Breast epithelium (tissue), 4 donors: ENCODE data around the gene NTNG1. TPM values are rescaled to one million over a fixed set of nuclear protein-coding genes. Genes with fewer than 3 reads are reported as not detected.

Source experiments
- DNase-seq, 2 donors: peaks; one replicate each; pipeline ENCODE4 v3.0.0-alpha.2; 2019; ENCODE audit warnings: low spot score in 2 of 2
- H3K27ac ChIP-seq, 2 donors: fragments of 200-600 bp; sonication (generic) in 1 of 2; one replicate each; pipeline ENCODE4 v1.5.1; 2016 to 2019; ENCODE audit warnings: mild to moderate bottlenecking in 1 of 2
- H3K27me3 ChIP-seq, 2 donors: fragments of 200-600 bp; sonication (generic) in 1 of 2; one replicate each; pipeline versions ENCODE4 v1.5.1 to v1.6.0; 2017 to 2019; ENCODE audit warnings: control low read depth in 1 of 2, mild to moderate bottlenecking in 1 of 2
- H3K36me3 ChIP-seq: fragments of 200-600 bp; one replicate; pipeline ENCODE4 v1.5.1; 2019
- H3K4me1 ChIP-seq, 2 donors: fragments of 200-600 bp; sonication (generic); one replicate each; pipeline ENCODE4 v1.5.1; 2016 to 2019; ENCODE audit warnings: control low read depth in 1 of 2
- H3K4me3 ChIP-seq, 3 donors: fragments of 200-600 bp; sonication (generic); 1 replicate in 2 of 3; 2 replicates in 1 of 3; pipeline ENCODE4 v1.5.1; 2016 to 2019; ENCODE audit warnings: mild to moderate bottlenecking in 3 of 3, moderate library complexity in 2 of 3
- H3K9me3 ChIP-seq, 2 donors: fragments of 200-600 bp; sonication (generic) in 1 of 2; one replicate each; pipeline ENCODE4 v1.5.1; 2016 to 2019; ENCODE audit warnings: control low read depth in 1 of 2
- CTCF ChIP-seq, 3 donors: fragments of 450-650 bp; IDR thresholded peaks; one replicate each; pipeline ENCODE4 v1.5.1; 2016 to 2017; ENCODE audit warnings: antibody characterized with exemption in 3 of 3, mild to moderate bottlenecking in 3 of 3, moderate library complexity in 3 of 3
- POLR2A ChIP-seq: fragments of 450-650 bp; IDR thresholded peaks from one replicate; pipeline ENCODE4 v1.6.1; 2016; ENCODE audit warnings: antibody characterized with exemption, mild to moderate bottlenecking, moderate library complexity
- POLR2AphosphoS5 ChIP-seq, 3 donors: sonication (generic); formaldehyde crosslinking; IDR thresholded peaks; one replicate each; pipeline ENCODE4 v1.6.1; 2017; ENCODE audit warnings: antibody characterized with exemption in 3 of 3
- intact Hi-C: fragments of 100-400 bp; cut with DNase I; formaldehyde crosslinking; loops from one replicate; pipeline ENCODE4 v1.15.1; 2023; ENCODE audit warnings: low total_unique reads
- total RNA-seq, 3 donors: library from RNA; depleted of rRNA; stranded (reverse); fragments of >200 nt; gene quantifications; one replicate each; pipeline ENCODE4 v1.1.0, GENCODE V29; 2016

Gene NTNG1
- total RNA-seq, 3 donors from 2014 or later, result 0.32 to 5.7 (median 0.98) TPM

GRCh38 chr1:107407011-107407410 lies 266.2 kb downstream of the NTNG1 start:
- Histone ChIP-seq H3K36me3 (no peaks in the 10 kb centered on the region), H3K9me3 (no peaks in the 10 kb centered on the region), H3K4me3 (no peak overlapping the region), H3K4me1 (no peaks in the 10 kb centered on the region), H3K27me3 (no peaks in the 10 kb centered on the region), H3K27ac (no peak overlapping the region)
- TF ChIP-seq CTCF (IDR thresholded peaks at IDR 0.05) (no peak), POLR2AphosphoS5 (IDR thresholded peaks at IDR 0.05) (no peak), POLR2A (no peak)
- intact Hi-C loops, result no loop called here
- no peak for DNase-seq

- no peak for DNase-seq
- Histone ChIP-seq H3K9me3 (no peaks in the 10 kb centered on the region), H3K4me1 (no peaks in the 10 kb centered on the region), H3K27me3 (no peaks in the 10 kb centered on the region), H3K27ac (no peak overlapping the region), H3K36me3 (no peaks in the 10 kb centered on the region), H3K4me3 (no peak overlapping the region)
- no peak for TF ChIP-seq POLR2AphosphoS5 (IDR thresholded peaks at IDR 0.05)
- TF ChIP-seq POLR2A, result no peak
- no peak for TF ChIP-seq CTCF (IDR thresholded peaks at IDR 0.05)
- intact Hi-C loops, result no loop called here
Observed at GRCh38 chr1:107413546-107413945, 272.7 kb downstream of the NTNG1 start.

GRCh38 chr1:107413951-107414350 lies 273.1 kb downstream of the NTNG1 start:
- H3K27ac ChIP-seq, result no peak overlapping the region
- H3K4me1 ChIP-seq, result no peaks in the 10 kb centered on the region
- intact Hi-C loops, result no loop called here
- H3K36me3 ChIP-seq, result no peaks in the 10 kb centered on the region
- no peak for DNase-seq
- H3K27me3 ChIP-seq, result no peaks in the 10 kb centered on the region
- TF ChIP-seq POLR2A, result no peak
- TF ChIP-seq CTCF (IDR thresholded peaks at IDR 0.05), result no peak
- no peak for TF ChIP-seq POLR2AphosphoS5 (IDR thresholded peaks at IDR 0.05)
- no peak overlapping the region for H3K4me3 ChIP-seq
- no peaks in the 10 kb centered on the region for H3K9me3 ChIP-seq

DNA sequence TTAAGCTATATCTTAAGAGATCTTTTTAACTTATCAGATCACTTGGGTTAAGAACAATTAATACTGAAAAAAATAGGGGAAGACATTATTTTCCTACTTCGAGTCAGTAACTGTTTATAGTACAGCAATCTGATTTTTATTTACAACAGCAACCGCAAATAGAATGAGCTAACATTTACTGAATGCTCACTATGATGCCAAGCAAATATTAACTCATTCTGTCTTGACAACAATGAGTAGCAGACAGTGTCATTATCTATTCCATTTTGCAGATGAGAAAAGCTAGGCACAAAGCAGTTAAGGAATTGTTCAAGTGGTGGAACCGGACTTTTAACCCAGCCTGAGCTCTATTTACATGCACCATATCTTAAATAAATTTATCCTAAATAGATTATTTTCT lies 273.7 kb downstream of the NTNG1 start:
- intact Hi-C loops, result no loop called here
- no peak overlapping the region for H3K4me3 ChIP-seq
- no peaks in the 10 kb centered on the region for H3K27me3 ChIP-seq
- no peak for DNase-seq
- no peaks in the 10 kb centered on the region for H3K36me3 ChIP-seq
- TF ChIP-seq POLR2A (no peak), CTCF (IDR thresholded peaks at IDR 0.05) (no peak), POLR2AphosphoS5 (IDR thresholded peaks at IDR 0.05) (no peak)
- no peaks in the 10 kb centered on the region for H3K4me1 ChIP-seq
- no peaks in the 10 kb centered on the region for H3K9me3 ChIP-seq
- H3K27ac ChIP-seq, result no peak overlapping the region

DNA sequence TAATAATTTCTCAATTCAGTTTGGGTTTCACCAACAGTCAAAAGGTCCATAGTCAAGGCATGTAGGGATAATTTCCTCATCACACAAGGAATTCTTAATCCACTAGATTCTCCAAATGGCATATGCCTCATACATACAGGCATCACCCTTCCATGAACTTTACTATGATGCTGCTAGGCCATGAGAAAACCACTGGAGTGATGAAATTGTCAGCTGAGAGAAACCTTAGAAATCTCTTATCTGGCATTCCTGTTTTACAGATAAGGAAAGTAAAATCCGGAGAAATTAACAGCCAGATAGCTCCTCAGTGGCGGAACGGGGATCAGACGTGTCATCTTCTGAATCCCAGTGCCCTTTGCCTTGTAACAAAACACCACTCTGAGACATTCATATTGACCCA lies 274.4 kb downstream of the NTNG1 start:
- H3K27me3 ChIP-seq, result no peaks in the 10 kb centered on the region
- DNase-seq, result no peak
- H3K27ac ChIP-seq, result no peak overlapping the region
- no peaks in the 10 kb centered on the region for H3K9me3 ChIP-seq
- intact Hi-C loops, result no loop called here
- TF ChIP-seq POLR2A (no peak), POLR2AphosphoS5 (IDR thresholded peaks at IDR 0.05) (no peak), CTCF (IDR thresholded peaks at IDR 0.05) (no peak)
- no peaks in the 10 kb centered on the region for H3K36me3 ChIP-seq
- H3K4me3 ChIP-seq, result no peak overlapping the region
- H3K4me1 ChIP-seq, result peaks cover 0 to 3% of the 10 kb centered on the region in 2 donors
